H9 (cell line): Measurements from ENCODE around the gene GSS. TPM values are rescaled to one million over a fixed set of nuclear protein-coding genes. Genes with fewer than 3 reads are reported as not detected.

Experiments used
- DNase-seq: peaks from one replicate; pipeline ENCODE4 v3.0.0-alpha.2; 2017
- H2AFZ ChIP-seq: one replicate; pipeline ENCODE4 v1.6.1; 2013; ENCODE audit warnings: mild to moderate bottlenecking, low read length, control low read depth, moderate library complexity
- H2AK5ac ChIP-seq: 2 replicates; pipeline ENCODE4 v1.6.1; 2013; ENCODE audit warnings: low read length, control low read depth, mixed read lengths; ENCODE audit not compliant: insufficient read length
- H2BK120ac ChIP-seq: one replicate; pipeline ENCODE4 v1.6.1; 2013; ENCODE audit warnings: low read depth, mild to moderate bottlenecking, low read length, control low read depth, inconsistent platforms; ENCODE audit not compliant: poor library complexity, severe bottlenecking
- H2BK12ac ChIP-seq: 2 replicates; pipeline ENCODE4 v1.6.1; 2013; ENCODE audit warnings: low read length, control low read depth, mixed read lengths, low read depth; ENCODE audit not compliant: insufficient read length
- H2BK15ac ChIP-seq: 2 replicates; pipeline ENCODE4 v1.6.1; 2013; ENCODE audit warnings: low read depth, low read length, control low read depth
- H2BK20ac ChIP-seq: one replicate; pipeline ENCODE4 v1.6.1; 2013; ENCODE audit warnings: low read depth, mild to moderate bottlenecking, low read length, control low read depth, inconsistent platforms; ENCODE audit not compliant: poor library complexity, severe bottlenecking
- H2BK5ac ChIP-seq: 2 replicates; pipeline ENCODE4 v1.6.1; 2013; ENCODE audit warnings: low read length, control low read depth, mixed read lengths; ENCODE audit not compliant: insufficient read length
- H3K14ac ChIP-seq: 2 replicates; pipeline ENCODE4 v1.6.1; 2013; ENCODE audit warnings: low read length, control low read depth; ENCODE audit not compliant: insufficient read depth
- H3K18ac ChIP-seq: 2 replicates; pipeline ENCODE4 v1.6.1; 2013; ENCODE audit warnings: low read depth, mild to moderate bottlenecking, mixed read lengths, low read length, control low read depth; ENCODE audit not compliant: insufficient read length
- H3K23ac ChIP-seq: 2 replicates; pipeline ENCODE4 v1.6.1; 2013; ENCODE audit warnings: low read length, control low read depth, mixed read lengths, low read depth; ENCODE audit not compliant: insufficient read length
- H3K23me2 ChIP-seq: 2 replicates; pipeline ENCODE4 v1.6.1; 2013; ENCODE audit warnings: low read depth, mild to moderate bottlenecking, mixed read lengths, low read length, control low read depth; ENCODE audit not compliant: insufficient read length, poor library complexity, severe bottlenecking
- H3K27ac ChIP-seq: 2 replicates; pipeline ENCODE4 v1.5.1; 2013; ENCODE audit warnings: low read length, control low read depth, mixed read lengths, low read depth; ENCODE audit not compliant: insufficient read length
- H3K27me3 ChIP-seq: 2 replicates; pipeline ENCODE4 v1.6.1; 2013; ENCODE audit warnings: low read length, control low read depth, inconsistent platforms; ENCODE audit not compliant: insufficient read depth
- H3K4ac ChIP-seq: 2 replicates; pipeline ENCODE4 v1.6.1; 2013; ENCODE audit warnings: low read depth, mild to moderate bottlenecking, control low read depth, inconsistent platforms, low read length, moderate library complexity
- H3K4me1 ChIP-seq: 2 replicates; pipeline ENCODE4 v1.6.1; 2013; ENCODE audit warnings: low read length, control low read depth, inconsistent platforms; ENCODE audit not compliant: insufficient read depth
- H3K4me2 ChIP-seq: 2 replicates; pipeline ENCODE4 v1.6.1; 2013; ENCODE audit warnings: low read length, control low read depth, mixed read lengths; ENCODE audit not compliant: insufficient read length, insufficient read depth
- H3K56ac ChIP-seq: 2 replicates; pipeline ENCODE4 v1.6.1; 2013; ENCODE audit warnings: low read depth, mild to moderate bottlenecking, mixed read lengths, low read length, control low read depth; ENCODE audit not compliant: insufficient read length
- H3K79me1 ChIP-seq: 2 replicates; pipeline ENCODE4 v1.6.1; 2013; ENCODE audit warnings: low read depth, mild to moderate bottlenecking, moderate library complexity, low read length, control low read depth, inconsistent platforms; ENCODE audit not compliant: insufficient read depth, poor library complexity, severe bottlenecking
- H3K79me2 ChIP-seq: 2 replicates; pipeline ENCODE4 v1.6.1; 2013; ENCODE audit warnings: low read length, control low read depth, inconsistent platforms; ENCODE audit not compliant: insufficient read depth
- H3K9ac ChIP-seq: 2 replicates; pipeline ENCODE4 v1.6.1; 2013; ENCODE audit warnings: low read length, control low read depth, mixed read lengths; ENCODE audit not compliant: insufficient read length; ENCODE audit errors: extremely low read depth
- H3K9me3 ChIP-seq: one replicate; pipeline ENCODE4 v1.6.1; 2013; ENCODE audit warnings: low read depth, low read length, inconsistent platforms; ENCODE audit not compliant: control insufficient read depth
- H3T11ph ChIP-seq: one replicate; pipeline ENCODE4 v1.6.1; 2013; ENCODE audit warnings: mild to moderate bottlenecking, low read length, control low read depth, inconsistent platforms
- H4K20me1 ChIP-seq: one replicate; pipeline ENCODE4 v1.6.1; 2013; ENCODE audit not compliant: control insufficient read depth, insufficient read length, insufficient read depth
- H4K5ac ChIP-seq: 2 replicates; pipeline ENCODE4 v1.6.1; 2013; ENCODE audit warnings: low read depth, mild to moderate bottlenecking, mixed read lengths, low read length, control low read depth; ENCODE audit not compliant: insufficient read length
- H4K8ac ChIP-seq: replicated peaks from 2 replicates; pipeline ENCODE4 v1.6.1; 2013; ENCODE audit warnings: low read length, control low read depth, mixed read lengths, low read depth; ENCODE audit not compliant: insufficient read length
- H4K91ac ChIP-seq: 2 replicates; pipeline ENCODE4 v1.6.1; 2013; ENCODE audit warnings: low read depth, mild to moderate bottlenecking, moderate library complexity, mixed read lengths, low read length, control low read depth; ENCODE audit not compliant: insufficient read length
- H3K27ac Mint-ChIP-seq, 3 experiments: 2 replicates in 2 of 3; 3 replicates in 1 of 3; pipeline ENCODE4 v1.8.0; 2020 to 2021; ENCODE audit warnings: mixed read lengths in 3 of 3, mild to moderate bottlenecking in 1 of 3, moderate library complexity in 1 of 3
- H3K27me3 Mint-ChIP-seq: 2 replicates; pipeline ENCODE4 v1.8.0; 2021; ENCODE audit warnings: low read depth, mild to moderate bottlenecking, moderate library complexity, mixed read lengths
- H3K36me3 Mint-ChIP-seq, 3 experiments: 2 replicates in 2 of 3; 3 replicates in 1 of 3; pipeline ENCODE4 v1.8.0; 2020 to 2021; ENCODE audit warnings: low read depth in 3 of 3, mixed read lengths in 3 of 3; ENCODE audit not compliant: insufficient read depth in 1 of 3
- H3K4me1 Mint-ChIP-seq, 2 experiments: 2 replicates each; pipeline ENCODE4 v1.8.0; 2020; ENCODE audit warnings: mixed read lengths in 2 of 2
- H3K4me3 Mint-ChIP-seq, 2 experiments: 2 replicates in 1 of 2; 3 replicates in 1 of 2; pipeline ENCODE4 v1.8.0; 2020 to 2021; ENCODE audit warnings: mild to moderate bottlenecking in 2 of 2, mixed read lengths in 2 of 2, moderate library complexity in 1 of 2
- H3K9me3 Mint-ChIP-seq, 2 experiments: 2 replicates in 1 of 2; 3 replicates in 1 of 2; pipeline ENCODE4 v1.8.0; 2020; ENCODE audit warnings: mild to moderate bottlenecking in 2 of 2, mixed read lengths in 2 of 2, moderate library complexity in 1 of 2
- WGBS: extraction: QIAGEN DNeasy Blood & Tissue Kit; methylation state at CpG from one replicate; pipeline ENCODE4 v1.1.7; 2013; ENCODE audit warnings: missing lambda C conversion rate, low lambda C conversion rate, mixed read lengths; ENCODE audit not compliant: insufficient read length; ENCODE audit errors: extremely low coverage; 5-methylcytosine and 5-hydroxymethylcytosine counted together
- total RNA-seq: library from RNA; stranded (reverse); gene quantifications from 2 replicates; pipeline ENCODE4 v1.2.1, GENCODE V29; 2021
- TF ChIP-seq, protein P1 (sequence below): fragments of 200-600 bp; sonication (generic); conservative IDR thresholded peaks from 3 replicates; pipeline ENCODE4 v1.8.0; 2021; ENCODE audit warnings: antibody characterized with exemption, mild to moderate bottlenecking

GSS gene
- total RNA-seq, 1 experiment from 2014 or later: 48.5 TPM

DNA sequence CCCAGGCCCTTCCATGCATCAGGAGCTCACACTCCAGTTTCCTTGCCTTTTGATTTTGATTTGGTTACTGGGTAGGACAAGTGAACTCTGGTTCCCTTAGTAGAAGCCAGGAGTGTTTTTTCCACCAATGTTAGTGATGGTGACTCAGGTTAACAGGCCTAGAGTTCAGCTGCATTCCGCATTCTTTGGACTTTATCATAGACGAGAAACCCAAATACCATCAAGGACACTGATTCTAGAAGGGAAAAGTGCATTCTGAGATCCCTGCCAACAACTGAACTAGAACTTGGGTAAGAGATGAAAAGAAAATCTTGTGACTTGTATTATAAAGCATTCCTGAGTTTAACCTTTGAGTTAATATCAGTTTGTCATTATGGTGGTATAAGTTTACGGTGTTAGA lies 8.9 kb downstream of the GSS start:
- Histone ChIP-seq H2BK20ac (no peak overlapping the region), H3T11ph (no peak overlapping the region), H3K9me3 (no peaks in the 10 kb centered on the region), H3K4me1 (no peaks in the 10 kb centered on the region), H3K4ac (no peak overlapping the region), H3K27me3 (no peaks in the 10 kb centered on the region), H2BK12ac (no peak overlapping the region), H2AK5ac (no peak overlapping the region), H2AFZ (no peak overlapping the region), H3K79me2 (no peaks in the 10 kb centered on the region), H4K91ac (no peak overlapping the region), H2BK5ac (no peak overlapping the region), H3K14ac (no peak overlapping the region), H3K23ac (no peak overlapping the region), H3K27ac (no peak overlapping the region), H4K20me1 (no peaks in the 10 kb centered on the region), H3K9ac (no peak overlapping the region), H3K4me2 (no peak overlapping the region), H3K56ac (no peak overlapping the region), H2BK120ac (no peak overlapping the region), H4K5ac (no peak overlapping the region), H2BK15ac (no peak overlapping the region), H4K8ac (no peak overlapping the region), H3K79me1 (no peaks in the 10 kb centered on the region), H3K18ac (no peak overlapping the region), H3K23me2 (no peaks in the 10 kb centered on the region)
- H3K4me1 Mint-ChIP-seq: peaks cover 1 to 5% of the 10 kb centered on the region in 2 experiments; a peak in 3 of 4 replicates
- no peaks in the 10 kb centered on the region for H3K27me3 Mint-ChIP-seq
- TF ChIP-seq, protein P1, sequence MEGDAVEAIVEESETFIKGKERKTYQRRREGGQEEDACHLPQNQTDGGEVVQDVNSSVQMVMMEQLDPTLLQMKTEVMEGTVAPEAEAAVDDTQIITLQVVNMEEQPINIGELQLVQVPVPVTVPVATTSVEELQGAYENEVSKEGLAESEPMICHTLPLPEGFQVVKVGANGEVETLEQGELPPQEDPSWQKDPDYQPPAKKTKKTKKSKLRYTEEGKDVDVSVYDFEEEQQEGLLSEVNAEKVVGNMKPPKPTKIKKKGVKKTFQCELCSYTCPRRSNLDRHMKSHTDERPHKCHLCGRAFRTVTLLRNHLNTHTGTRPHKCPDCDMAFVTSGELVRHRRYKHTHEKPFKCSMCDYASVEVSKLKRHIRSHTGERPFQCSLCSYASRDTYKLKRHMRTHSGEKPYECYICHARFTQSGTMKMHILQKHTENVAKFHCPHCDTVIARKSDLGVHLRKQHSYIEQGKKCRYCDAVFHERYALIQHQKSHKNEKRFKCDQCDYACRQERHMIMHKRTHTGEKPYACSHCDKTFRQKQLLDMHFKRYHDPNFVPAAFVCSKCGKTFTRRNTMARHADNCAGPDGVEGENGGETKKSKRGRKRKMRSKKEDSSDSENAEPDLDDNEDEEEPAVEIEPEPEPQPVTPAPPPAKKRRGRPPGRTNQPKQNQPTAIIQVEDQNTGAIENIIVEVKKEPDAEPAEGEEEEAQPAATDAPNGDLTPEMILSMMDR: no peak
- no peak overlapping the region for H3K4me3 Mint-ChIP-seq
- no peak for DNase-seq
- no peaks in the 10 kb centered on the region for H3K9me3 Mint-ChIP-seq
- H3K36me3 Mint-ChIP-seq: peaks cover 0 to 33% (median 17%) of the 10 kb centered on the region in 3 experiments; a peak in 5 of 7 replicates
- H3K27ac Mint-ChIP-seq: no peak overlapping the region
- 100% methylated on average over 1 of the region's 3 CpGs for WGBS
